Fibroblast of pulmonary artery (primary cell): ENCODE data around the gene ZCCHC24.
"Not testable (repeated sequence)": the region's sequence is repeated elsewhere in the genome, so short reads cannot be mapped to it uniquely, and the experiment has no call there.

ENCODE experiments used
- DNase-seq: peaks from one replicate; pipeline ENCODE4 v3.0.0-alpha.2; 2010; ENCODE audit warnings: low read depth
- H3K4me3 ChIP-seq: replicated peaks from 2 replicates; pipeline ENCODE4 v1.5.1; 2011; ENCODE audit warnings: low read depth, mild to moderate bottlenecking, control low read depth, low read length, moderate library complexity
- TF ChIP-seq, protein P1 (sequence below): IDR thresholded peaks from 2 replicates; pipeline ENCODE4 v1.5.1; 2011; ENCODE audit warnings: mild to moderate bottlenecking, control low read depth, low read length, inconsistent platforms; ENCODE audit errors: missing control alignments

ZCCHC24 gene

GRCh38 chr10:79334573-79334972 lies 110.9 kb downstream of the ZCCHC24 start:
- no peak overlapping the region for H3K4me3 ChIP-seq
- no peak for DNase-seq
- TF ChIP-seq, protein P1, sequence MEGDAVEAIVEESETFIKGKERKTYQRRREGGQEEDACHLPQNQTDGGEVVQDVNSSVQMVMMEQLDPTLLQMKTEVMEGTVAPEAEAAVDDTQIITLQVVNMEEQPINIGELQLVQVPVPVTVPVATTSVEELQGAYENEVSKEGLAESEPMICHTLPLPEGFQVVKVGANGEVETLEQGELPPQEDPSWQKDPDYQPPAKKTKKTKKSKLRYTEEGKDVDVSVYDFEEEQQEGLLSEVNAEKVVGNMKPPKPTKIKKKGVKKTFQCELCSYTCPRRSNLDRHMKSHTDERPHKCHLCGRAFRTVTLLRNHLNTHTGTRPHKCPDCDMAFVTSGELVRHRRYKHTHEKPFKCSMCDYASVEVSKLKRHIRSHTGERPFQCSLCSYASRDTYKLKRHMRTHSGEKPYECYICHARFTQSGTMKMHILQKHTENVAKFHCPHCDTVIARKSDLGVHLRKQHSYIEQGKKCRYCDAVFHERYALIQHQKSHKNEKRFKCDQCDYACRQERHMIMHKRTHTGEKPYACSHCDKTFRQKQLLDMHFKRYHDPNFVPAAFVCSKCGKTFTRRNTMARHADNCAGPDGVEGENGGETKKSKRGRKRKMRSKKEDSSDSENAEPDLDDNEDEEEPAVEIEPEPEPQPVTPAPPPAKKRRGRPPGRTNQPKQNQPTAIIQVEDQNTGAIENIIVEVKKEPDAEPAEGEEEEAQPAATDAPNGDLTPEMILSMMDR: no peak

DNA sequence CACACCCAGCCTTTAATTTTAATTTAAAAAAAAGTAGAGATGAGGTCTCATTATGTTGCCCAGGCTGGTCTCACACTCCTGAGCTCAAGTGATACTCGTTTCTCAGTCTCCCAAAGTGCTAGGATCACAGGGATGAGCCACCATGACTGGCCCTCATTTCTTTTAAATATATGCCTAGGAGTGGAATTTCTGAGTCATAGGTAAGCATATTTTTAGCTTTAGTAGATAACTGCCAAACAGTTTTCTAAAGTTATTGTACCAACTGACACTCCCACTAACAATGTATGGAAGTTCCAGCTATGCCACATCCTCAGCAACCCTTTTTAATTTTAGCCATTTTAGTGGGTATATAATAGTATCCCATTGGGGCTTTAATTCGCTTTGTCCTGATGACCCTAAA lies 111.9 kb downstream of the ZCCHC24 start:
- TF ChIP-seq, protein P1: no peak
- peak; percentile 42 for DNase-seq
- H3K4me3 ChIP-seq: no peak overlapping the region

DNA sequence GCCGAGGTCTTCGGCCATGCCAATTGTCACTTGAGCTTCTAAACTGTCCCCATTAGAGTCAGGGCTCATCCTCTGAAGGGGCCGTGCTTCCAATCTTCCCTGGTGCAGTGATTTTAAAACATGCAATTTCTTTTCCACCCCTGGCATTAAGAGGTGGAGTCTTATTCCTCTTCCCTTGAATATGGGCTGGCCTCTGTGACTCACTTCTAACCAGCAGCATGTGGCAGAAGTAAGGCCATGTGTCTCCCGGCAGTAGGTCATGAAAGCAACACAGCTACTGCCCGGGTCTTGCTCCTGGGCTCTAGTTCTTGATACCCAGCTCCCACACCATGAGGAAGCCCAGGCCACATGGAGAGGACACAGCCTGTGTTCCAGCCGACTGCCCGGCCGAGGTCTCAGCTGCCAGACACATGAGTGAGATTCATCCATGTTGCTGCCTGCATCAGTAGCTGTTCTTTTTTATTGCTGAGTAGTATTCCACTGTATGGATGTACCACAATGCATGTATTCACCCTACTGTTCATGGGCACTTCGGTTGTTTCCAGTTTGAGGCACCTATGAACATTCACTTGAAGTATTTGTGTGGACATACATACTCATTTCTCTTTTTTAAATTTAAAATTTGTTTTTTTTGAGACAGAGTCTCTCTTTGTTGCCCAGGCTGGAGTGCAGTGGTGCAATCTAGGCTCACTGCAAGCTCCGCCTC lies 112.7 kb downstream of the ZCCHC24 start:
- not testable (repeated sequence) for H3K4me3 ChIP-seq, DNase-seq
